SHP77 (cell line): Measurements from ENCODE around the gene KBTBD12.
"Not testable (repeated sequence)": the region's sequence is repeated elsewhere in the genome, so short reads cannot be mapped to it uniquely, and the experiment has no call there.

Experiments
- DNase-seq, 2 experiments: peaks; one replicate each; lab custom pipeline; 2025; lab: John Stamatoyannopoulos, UW

The KBTBD12 gene, protein sequence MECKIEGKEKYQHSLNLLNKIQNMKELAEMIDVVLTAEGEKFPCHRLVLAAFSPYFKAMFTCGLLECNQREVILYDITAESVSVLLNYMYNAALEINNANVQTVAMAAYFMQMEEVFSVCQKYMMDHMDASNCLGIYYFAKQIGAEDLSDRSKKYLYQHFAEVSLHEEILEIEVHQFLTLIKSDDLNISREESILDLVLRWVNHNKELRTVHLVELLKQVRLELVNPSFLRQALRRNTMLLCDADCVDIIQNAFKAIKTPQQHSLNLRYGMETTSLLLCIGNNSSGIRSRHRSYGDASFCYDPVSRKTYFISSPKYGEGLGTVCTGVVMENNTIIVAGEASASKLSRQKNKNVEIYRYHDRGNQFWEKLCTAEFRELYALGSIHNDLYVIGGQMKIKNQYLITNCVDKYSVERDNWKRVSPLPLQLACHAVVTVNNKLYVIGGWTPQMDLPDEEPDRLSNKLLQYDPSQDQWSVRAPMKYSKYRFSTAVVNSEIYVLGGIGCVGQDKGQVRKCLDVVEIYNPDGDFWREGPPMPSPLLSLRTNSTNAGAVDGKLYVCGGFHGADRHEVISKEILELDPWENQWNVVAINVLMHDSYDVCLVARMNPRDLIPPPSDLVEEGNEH

DNA sequence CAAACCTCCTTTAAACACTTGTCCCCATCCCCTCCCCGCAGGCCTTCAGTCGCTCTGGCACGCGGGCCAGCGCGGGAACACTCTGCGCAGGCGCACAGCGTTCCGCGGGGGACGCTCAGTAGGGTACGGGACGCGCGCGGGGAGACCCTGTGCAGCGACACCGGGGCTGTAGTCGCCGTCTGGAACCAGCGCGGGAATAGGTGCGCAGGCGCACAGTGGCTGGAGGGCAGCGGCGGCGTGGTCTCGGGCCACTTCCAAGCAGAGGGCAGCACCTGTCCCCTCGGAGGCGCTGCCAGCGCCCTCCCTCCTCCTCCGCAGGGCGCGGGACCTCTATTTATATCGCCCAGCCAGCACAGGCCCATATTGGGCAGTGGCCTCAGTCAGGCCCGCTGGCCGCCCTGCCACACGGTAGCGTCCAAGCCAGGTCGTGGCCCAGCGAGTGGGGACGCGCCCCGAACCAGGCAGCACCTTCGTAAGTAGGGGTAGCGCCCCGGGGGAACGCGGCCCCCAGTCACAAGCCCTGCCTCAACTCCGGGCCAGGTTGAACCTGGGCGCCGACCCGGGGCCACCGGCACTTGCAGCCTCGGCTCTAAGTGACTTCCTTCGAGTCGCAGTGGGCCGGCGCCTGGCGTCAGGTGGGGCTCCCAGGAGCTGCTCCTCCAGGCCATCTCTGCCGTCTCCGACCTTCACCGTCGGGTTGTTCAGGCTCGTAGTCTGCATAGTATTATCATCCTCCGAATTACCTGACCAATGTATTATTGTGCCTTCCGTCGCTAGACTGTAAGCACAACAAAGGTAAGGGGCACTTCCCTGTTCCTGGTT, at the start of gene KBTBD12:
TSS of gene KBTBD12 (plus strand) at position 118 of the 822 bp plus-strand sequence. CDS start 7,830 bp downstream, outside the sequence.
- DNase-seq = no peak

DNA sequence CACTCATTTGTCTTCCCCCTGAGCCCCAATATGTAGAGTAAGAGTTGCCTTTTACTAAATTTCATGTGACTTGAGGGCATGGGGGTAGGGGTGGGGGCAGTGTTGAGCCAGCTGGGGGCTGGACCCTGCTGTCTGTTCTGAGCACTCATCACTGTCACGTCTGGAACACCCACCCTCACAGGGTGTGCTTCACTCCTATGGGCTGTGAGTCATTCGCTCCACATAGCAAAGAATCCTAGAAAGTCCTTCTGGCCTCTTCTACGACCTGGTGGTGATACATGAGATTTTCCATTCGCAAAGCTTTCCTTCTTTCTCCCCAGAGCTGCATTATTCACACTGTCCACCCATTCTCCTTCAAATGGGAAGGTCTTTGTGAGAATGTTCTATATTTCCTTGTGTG, 49.1 kb upstream of the KBTBD12 start:
- DNase-seq = no peak

DNA sequence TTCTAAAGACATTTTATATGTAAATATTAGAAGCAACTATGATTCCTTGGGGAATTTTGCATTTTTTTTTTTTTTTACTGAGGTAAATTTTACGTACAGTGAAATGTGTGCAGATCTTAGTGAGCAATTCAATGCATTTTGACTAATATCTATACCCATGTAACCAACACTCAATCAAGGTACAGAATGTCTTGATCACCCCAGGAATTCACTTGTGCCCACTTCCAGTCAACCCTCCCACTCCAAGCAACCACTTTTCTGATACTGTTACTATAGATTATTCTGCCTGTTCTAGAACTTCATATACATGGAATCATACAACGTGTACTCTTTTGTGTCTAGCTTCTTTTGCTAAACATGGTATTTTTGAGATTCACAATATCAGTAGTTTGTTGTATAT, 47.6 kb upstream of the KBTBD12 start:
- DNase-seq = no peak

DNA sequence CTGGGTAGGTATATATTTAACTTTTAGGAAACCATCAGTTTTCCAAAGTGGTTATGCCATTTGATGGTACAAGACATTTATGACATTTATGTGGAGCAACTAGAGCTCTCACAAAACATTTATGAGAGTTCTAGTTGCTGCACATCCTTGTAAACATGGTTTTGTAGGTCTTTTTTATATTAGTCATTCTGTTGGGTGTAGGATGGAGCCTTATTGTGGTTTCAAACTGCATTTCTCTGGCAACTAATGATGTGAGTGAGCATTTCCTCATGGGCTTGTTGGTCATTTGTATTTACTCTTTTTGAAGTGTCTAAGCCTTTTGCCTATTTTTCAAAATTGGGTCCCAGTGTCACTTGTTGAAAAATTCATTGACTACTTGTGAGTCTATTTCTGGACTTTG, 47.0 kb upstream of the KBTBD12 start:
- DNase-seq = no peak

DNA sequence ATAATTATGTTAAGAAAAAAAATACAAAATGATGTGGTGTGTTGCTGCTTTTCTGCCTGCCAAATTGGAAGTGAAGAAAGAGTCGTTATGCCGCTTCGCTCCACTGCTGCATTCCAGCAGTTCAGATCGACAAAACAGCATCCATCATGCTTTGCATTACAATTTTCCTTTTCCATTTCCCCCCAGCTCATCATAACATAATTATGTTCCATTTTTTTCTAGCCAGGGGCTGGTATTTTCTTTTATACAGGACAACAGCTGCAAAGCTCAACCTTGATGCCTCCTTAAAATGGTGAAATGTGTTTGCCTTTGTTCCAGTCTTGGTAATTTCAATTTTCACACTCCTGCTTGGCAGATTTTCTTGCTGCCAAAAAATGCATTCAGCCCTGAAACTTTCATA, 44.9 kb upstream of the KBTBD12 start:
- DNase-seq = no peak

DNA sequence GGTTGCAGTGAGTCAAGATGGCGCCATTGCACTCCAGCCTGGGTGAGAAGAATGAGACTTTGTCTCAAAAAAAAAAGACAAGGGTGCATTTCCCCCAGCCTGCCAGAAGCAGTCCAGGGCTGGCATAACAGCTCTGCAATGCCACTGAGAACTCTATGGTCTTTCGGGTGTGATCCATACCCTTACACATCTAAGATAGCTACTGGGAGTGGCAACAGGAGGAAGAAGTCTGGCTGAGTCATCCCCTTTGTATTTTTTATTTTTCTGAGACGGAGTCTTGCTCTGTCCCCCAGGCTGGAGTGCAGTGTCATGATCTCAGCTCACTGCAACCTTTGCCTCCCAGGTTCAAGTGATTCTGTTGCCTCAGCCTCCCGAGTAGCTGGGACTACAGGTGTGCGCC, 40.9 kb upstream of the KBTBD12 start:
- not testable (repeated sequence) for DNase-seq

DNA sequence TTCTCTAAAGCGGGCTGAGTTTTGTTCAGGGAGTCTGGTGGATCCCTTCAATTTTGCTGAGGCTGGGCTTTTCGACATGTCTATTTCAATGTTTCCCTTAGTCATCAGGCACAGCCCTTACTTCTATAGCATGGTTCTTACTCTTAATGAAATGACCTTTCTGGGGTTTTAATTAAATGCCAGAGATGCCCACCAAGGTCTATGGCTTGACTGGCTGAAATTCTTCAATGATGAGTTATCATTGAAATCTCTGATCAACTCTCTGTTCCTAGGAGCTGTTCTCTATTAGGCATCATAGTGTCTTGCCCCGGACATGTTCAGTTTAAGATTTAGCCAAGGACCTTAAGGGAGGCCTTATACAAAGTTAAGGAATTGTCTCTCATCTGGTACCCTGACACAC, 33.4 kb upstream of the KBTBD12 start:
- DNase-seq = no peak

DNA sequence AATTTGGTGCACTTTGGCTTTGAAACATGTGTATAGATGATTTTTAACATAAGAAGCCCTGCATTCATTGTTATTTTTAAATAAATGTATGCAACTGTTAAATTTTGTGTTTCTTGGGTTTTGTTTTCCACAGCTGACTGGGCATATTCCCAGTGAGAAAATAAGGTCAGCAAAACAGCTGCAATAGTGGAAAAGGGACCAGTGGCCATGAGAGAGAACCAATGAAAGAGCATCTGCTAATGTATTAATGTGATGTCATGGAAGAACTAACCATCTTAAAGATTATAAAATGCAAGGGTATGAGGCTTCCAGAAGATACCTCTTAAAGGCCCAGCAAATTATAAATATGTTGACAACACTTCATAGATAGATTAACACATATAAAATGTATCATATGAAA, 31.0 kb upstream of the KBTBD12 start:
- no peak for DNase-seq

DNA sequence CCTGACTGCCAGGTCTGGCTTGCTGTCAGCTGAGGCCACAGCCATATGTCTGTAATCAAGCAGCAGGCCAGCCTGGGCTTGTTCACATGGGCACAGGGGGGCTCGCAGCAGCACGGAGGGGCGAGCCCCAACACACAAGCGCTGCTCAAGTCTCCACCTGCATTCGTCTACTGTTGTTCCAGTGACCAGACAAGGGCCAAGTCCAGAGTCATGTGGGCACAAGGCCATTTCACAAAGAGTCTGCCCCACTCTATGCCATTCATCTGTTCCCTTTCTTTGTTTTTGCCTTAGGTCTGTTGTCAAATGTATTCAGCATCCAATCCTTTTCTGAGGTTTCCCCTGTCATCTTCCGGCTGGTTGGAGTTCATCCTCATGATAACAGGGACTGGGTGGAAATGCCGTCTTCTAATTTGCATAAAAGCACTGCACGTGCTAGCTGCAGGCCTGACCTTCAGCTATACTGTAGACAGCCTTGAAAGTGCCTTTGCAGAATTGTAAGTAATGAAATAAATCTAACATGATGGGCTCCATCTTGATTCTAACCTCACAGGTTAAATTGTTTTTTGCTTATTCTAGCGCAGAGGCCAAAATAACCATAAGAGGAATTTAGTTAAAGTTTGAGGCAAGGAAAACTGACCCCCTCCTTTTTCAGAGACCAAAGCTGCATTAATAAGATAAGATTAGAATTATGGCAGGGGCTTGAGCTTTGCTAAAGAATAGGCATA, 28.6 kb upstream of the KBTBD12 start:
- DNase-seq = no peak

DNA sequence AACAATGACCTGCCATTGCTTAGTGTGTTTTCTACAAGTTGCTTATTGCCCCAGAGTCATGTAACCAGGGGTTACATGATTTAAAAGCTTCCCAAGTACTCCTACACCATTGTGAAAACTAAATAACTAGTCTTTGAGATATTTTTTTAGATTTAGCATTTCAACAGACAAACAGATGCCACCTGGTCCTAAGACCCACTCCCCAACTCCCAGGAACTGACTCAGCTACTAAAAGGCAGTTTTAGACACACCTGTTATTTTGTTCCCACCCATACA, 28.1 kb upstream of the KBTBD12 start:
- DNase-seq = no peak

DNA sequence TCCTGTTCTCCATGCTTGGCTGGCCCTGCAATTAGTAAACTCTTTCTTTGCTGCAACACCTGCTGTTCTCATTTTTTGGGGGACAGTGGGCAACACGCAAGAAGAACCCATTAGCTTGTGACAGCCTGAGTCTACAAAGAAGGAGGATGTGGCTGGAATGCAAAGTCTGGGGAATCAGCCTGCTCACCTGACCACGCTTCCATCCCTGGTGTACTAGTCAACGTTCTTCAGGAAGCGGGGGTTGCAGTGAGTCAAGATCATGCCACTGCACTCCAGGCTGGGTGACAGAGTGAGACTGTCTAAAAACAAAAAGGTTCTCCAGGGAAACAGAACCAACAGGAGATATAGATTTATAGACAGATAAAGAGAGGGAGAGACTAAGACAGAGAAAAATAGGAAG, 27.7 kb upstream of the KBTBD12 start:
- no peak for DNase-seq

DNA sequence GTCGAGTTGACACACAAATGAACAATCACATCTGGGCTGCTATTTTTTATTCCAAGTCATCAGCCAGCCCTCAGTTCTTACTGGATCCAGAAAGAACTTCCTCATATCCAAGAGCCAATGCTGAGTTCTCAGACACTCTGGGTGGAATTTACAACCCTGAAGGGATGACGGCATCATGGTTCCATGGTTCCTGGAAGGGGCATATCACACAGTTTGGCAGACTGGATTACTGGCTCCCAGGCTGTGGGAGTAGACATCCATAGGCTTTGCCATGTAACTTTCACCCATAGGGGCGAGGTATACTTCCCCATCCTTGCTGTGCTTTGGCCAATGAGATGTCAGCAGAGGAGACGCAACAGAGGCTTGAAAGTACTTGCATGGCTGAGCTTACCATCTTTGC, 26.9 kb upstream of the KBTBD12 start:
- DNase-seq = no peak

DNA sequence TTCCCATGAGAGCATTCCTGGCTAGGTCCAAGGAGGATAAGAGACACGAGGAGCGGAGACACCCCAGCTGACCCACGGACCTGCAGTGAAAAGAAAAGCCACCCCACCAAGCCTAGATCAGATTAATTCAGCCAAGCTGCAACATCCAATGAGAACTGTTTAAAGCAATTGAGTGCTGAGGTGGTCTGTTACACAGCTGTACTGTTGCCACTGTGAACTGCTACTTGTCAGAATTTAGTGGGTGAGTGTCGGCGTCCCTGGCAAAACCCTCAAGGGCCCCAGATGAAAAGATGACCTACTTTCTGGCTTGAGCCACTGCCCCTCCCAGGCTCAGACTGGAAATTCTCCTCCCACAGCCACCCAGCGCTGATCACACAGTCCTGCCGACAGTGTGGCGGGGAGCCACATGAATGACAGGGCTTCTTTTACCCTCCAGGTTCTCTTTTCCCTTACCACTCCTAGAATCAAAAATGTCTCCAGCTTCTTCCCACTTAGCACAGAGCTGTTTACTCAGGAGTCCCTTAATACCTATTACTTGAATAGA, 26.4 kb upstream of the KBTBD12 start:
- DNase-seq = no peak

DNA sequence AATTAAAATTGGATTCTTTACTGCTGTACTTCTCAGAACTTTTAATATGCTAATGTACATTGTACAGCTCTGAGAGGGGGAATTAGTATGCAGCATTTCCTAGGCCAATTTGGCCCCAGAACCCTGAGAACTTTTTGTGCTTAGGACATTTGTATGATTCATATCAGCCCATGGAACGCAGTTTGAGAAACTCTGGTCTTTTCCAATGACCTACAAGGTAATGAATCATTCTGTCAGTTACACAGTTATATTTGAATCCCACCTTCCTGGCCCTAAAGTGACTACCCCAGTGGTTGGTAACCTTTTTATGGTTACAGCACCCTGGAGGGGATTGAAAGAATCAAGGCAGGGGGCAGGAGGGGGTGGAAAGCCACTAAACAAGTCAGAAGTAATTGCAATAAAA, 25.6 kb upstream of the KBTBD12 start:
- DNase-seq = no peak

DNA sequence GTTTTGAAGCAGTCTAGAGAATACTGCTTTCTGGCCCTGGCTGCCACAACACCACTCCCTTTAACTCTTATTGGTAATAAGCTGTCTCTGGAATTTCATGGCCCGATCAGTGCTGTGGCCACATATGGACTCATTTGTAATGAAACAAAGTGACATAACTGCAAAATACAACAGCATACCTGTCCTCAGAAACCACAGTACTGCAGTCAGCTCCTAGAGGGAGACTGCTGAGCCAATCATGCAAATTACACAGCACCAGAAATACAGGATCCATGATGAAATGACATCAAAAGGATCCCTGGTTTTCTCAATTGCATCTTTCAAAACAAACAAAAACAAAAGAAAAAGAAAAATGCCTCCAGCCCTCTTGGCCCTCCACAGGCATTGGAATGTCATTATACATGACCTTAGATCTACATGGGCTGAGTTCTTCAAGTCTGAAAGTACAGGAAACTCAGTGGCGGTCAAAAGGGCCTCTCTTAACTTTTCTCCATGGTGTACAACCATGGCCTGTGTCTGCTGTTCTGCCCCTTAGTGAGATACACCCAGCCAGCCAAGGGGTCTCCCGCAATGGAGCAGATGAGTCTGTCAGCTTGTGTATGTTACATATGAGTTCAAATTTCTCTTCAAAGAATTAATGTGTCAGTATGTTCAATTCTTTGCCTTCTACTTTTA, 24.9 kb upstream of the KBTBD12 start:
- no peak for DNase-seq

DNA sequence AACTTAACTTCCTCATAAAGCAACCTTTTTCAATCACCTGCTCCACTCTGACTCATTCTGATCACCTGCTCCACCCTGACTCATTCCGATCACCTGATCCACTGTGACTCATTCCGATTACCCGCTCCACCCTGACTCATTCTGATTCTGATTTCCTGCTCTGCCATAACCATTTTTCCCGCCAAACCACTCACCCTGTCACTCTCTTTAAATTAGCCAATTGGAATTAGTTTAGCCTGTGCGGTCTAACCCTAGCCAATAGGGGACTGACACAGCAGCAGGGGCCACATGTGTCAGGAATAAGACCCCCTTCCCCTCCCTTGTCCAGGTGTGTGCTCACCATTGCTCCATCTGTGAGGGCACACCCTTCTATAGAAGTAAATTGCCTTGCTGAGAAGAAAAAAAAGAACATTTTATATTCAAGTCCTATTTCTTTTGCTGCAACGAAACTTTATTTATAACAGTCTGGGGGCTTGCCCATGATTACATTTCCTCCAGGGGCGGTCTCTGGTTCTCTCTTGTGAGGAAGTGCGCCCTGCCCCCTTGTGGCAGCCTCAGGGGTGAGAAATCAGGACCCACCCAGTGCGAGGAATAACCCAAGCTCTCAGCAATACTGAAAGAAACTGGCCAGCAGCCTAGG, 24.3 kb upstream of the KBTBD12 start:
- not testable (repeated sequence) for DNase-seq

DNA sequence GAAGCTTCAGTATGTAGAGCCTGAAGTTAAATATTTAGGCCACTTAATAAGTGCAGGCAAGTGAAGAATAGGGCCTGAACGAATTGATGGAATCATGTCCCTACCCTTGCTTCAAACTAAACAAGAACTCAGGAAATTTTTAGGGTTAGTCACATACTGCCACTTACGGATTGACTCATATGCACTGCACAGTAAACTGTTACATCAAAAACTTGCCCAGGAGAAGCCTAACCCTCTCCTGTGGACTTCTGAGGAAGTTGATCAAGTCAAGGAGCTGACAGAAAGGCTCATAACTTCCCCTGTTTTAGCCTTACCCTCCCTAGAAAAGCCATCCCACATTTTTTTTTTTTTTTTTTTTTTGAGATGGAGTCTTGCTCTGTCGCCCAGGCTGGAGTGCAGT, 20.6 kb upstream of the KBTBD12 start:
- DNase-seq = no peak

DNA sequence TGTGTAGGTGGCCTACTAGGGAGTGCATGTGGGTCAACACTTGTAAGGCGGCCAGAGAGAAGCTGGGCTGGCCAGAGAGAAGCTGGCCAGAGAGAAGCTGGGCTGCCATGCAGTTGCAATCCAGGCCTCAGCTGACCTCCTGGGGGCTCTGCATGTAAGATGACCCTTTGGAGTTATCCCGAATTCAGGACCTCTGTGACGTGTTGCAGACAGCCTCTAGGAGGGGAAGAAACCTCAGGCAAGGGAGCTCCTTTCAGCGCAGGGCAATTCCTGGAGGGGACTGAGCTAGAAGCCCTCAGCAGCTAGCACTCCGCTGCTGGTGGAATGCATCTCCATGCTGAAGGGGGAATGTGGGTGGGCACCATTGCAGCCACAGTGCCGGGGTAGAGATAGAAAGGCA, 15.8 kb upstream of the KBTBD12 start:
- no peak for DNase-seq

DNA sequence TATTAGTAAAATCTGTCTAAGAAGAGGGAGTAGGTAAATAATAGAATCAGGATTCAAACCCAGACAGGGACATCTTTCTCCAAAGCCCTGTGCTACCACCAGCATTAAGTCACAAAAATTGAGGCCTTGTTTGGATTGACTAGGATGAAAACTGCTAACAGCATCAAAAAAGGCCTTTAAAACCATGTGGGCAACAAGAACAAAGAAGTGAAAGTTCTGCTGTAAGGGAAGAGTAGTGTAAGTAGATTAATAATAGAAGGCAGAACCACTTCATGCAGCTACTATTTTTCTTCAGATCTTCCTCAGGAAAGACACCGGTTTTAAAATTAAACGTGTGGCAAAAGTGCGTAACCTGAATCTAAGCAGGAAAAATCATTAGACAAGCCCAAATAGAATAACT, 15.3 kb upstream of the KBTBD12 start:
- no peak for DNase-seq

DNA sequence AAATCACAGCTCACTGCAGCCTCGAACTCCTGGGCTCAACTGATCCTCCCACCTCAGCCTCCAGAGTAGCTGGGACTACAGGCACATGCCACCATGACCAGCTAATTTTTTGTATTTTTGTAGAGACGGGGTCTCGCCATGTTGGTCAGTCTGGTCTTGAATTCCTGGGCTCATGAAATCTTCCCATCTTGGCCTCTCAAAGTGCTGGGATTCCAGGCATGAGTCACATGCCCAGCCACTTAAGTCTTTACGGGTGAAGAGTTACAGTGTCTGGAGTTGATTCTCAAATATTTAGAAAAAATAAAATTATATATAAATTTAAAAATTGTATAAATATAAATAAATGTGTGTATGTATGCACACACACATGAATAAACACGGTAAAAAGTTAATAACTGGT, 14.5 kb upstream of the KBTBD12 start:
- DNase-seq = no peak

DNA sequence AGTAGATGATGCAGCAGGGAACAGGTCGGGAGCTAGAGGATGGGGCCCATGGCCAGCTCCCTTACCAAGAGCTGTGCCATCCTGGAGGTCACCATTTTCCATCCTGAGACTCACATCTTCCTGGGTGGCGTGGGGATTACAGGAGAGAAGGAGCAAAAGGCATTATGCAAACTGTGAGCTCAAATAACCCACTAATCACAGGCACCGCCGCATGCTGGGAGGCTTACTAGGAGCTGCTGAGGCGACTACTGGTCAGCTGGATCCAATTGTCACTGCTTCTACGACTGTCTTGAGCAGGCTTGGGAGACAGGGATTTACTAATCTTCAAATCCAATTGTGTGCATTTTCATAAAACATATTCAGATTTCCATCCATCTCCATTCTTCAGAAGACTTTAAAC, 12.5 kb upstream of the KBTBD12 start:
- DNase-seq = no peak
